A549 treated with CORT108297 at 1 μM for 4 hours (cell line): ENCODE results near the gene CR2. TPM values are rescaled to one million over a fixed set of nuclear protein-coding genes. Genes with fewer than 3 reads are reported as not detected.

ENCODE experiments used
- total RNA-seq: library from RNA; stranded (reverse); fragments of 200-300 nt; extraction: Qiagen RNA extraction; gene quantifications from 5 replicates; pipeline ENCODE4 v1.2.3, GENCODE V29; 2022

The CR2 gene
- 0.04 to 2.3 TPM in 2 of 5 replicates, not detected in the others for total RNA-seq

GRCh38 chr1:207454046-207454964, at the start of gene CR2:
Gene CR2, plus strand, starts transcription at chr1:207454328. Its CDS starts 91 bp downstream, at chr1:207454419.

GRCh38 chr1:207495801-207496792, 42.0 kb downstream of the CR2 start, which contains the start of gene CR1:
Gene CR1, plus strand, starts transcription at chr1:207496157. Its CDS starts 111 bp downstream, at chr1:207496268.

Other genes starting within 250 kb of the CR2 start
- 98.0 to 141 TPM (median 126 TPM) in 5 replicates for gene CD55, start 132.7 kb upstream of the CR2 start, total RNA-seq
- gene CR1, start 41.8 kb downstream of the CR2 start, total RNA-seq: not detected in 5 replicates
- gene CR1L, start 190.8 kb downstream of the CR2 start, total RNA-seq: 0.16 TPM in 1 of 5 replicates, not detected in the others